ENCODE measurements around the gene PHYH.

- TF ChIP-seq EZH2 (IDR thresholded peaks at IDR 0.05; ENCODE audit: low read length, unreplicated experiment) (no peak), EZH2phosphoT487 (IDR thresholded peaks at IDR 0.05; ENCODE audit: borderline replicate concordance, low read length) (no peak)
- TF ChIP-seq, protein P1, sequence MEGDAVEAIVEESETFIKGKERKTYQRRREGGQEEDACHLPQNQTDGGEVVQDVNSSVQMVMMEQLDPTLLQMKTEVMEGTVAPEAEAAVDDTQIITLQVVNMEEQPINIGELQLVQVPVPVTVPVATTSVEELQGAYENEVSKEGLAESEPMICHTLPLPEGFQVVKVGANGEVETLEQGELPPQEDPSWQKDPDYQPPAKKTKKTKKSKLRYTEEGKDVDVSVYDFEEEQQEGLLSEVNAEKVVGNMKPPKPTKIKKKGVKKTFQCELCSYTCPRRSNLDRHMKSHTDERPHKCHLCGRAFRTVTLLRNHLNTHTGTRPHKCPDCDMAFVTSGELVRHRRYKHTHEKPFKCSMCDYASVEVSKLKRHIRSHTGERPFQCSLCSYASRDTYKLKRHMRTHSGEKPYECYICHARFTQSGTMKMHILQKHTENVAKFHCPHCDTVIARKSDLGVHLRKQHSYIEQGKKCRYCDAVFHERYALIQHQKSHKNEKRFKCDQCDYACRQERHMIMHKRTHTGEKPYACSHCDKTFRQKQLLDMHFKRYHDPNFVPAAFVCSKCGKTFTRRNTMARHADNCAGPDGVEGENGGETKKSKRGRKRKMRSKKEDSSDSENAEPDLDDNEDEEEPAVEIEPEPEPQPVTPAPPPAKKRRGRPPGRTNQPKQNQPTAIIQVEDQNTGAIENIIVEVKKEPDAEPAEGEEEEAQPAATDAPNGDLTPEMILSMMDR (conservative IDR thresholded peaks at IDR 0.05; ENCODE audit: low read depth, low read length) = no peak
Observed at GRCh38 chr10:13291061-13291460, 8.8 kb downstream of the PHYH start.
